Heart left ventricle (tissue), 16 donors: Measurements from ENCODE around the gene CCDC78. TPM values are rescaled to one million over a fixed set of nuclear protein-coding genes. Genes with fewer than 3 reads are reported as not detected.
A peak's percentile ranks its signal among the peaks of the same experiment; 100 is the strongest.

Experiments used
- ATAC-seq, 4 donors: fragments of 200-7000 bp; cut with Tn5 transposase; one replicate each; pipeline ENCODE4 v1.9.1; 2020 to 2022; ENCODE audit warnings: moderate library complexity in 4 of 4, mild to moderate bottlenecking in 3 of 4, moderate number of reproducible peaks in 1 of 4
- DNase-seq, 5 donors: peaks; one replicate each; pipeline ENCODE4 v3.0.0-alpha.2; 2020
- H3K27ac ChIP-seq, 12 donors: fragments of 200-600 bp; sonication (generic) in 4 of 12; one replicate each; pipeline versions ENCODE4 v1.5.0 to v1.8.0; 2016 to 2022; ENCODE audit warnings: mild to moderate bottlenecking in 2 of 12
- H3K27me3 ChIP-seq, 9 donors: fragments of 200-600 bp; sonication (generic) in 2 of 9; one replicate each; pipeline versions ENCODE4 v1.5.1 to v1.8.0; 2016 to 2022; ENCODE audit warnings: mild to moderate bottlenecking in 3 of 9
- H3K36me3 ChIP-seq, 9 donors: fragments of 200-600 bp; sonication (generic) in 2 of 9; one replicate each; pipeline versions ENCODE4 v1.5.0 to v1.8.0; 2018 to 2022; ENCODE audit warnings: mild to moderate bottlenecking in 2 of 9
- H3K4me1 ChIP-seq, 12 donors: fragments of 200-600 bp; sonication (generic) in 4 of 12; one replicate each; pipeline versions ENCODE4 v1.5.0 to v1.8.0; 2016 to 2022; ENCODE audit warnings: mild to moderate bottlenecking in 3 of 12
- H3K4me3 ChIP-seq, 12 donors: fragments of 200-600 bp; sonication (generic) in 4 of 12; one replicate each; pipeline versions ENCODE4 v1.5.0 to v1.8.0; 2017 to 2022; ENCODE audit warnings: mild to moderate bottlenecking in 9 of 12, moderate library complexity in 4 of 12
- H3K9me3 ChIP-seq, 12 donors: fragments of 200-600 bp; sonication (generic) in 4 of 12; one replicate each; pipeline versions ENCODE4 v1.5.0 to v1.8.0; 2016 to 2022; ENCODE audit warnings: mild to moderate bottlenecking in 1 of 12
- CTCF ChIP-seq, 12 donors: fragments of 200-600 bp; sonication (generic) in 4 of 12; IDR thresholded peaks; one replicate each; pipeline versions ENCODE4 v1.5.0 to v1.8.0; 2018 to 2022; ENCODE audit warnings: antibody characterized with exemption in 12 of 12, mild to moderate bottlenecking in 5 of 12
- POLR2A ChIP-seq, 2 donors: fragments of 450-650 bp; IDR thresholded peaks; one replicate each; pipeline ENCODE4 v1.6.1; 2017; ENCODE audit warnings: antibody characterized with exemption in 2 of 2, mild to moderate bottlenecking in 2 of 2, moderate library complexity in 2 of 2
- WGBS, 4 donors: extraction: QIAGEN DNeasy Blood & Tissue Kit in 2 of 4; methylation state at CpG; one replicate each; pipeline versions ENCODE4 v1.1.5 to v1.1.7; 2013 to 2018; 5-methylcytosine and 5-hydroxymethylcytosine counted together
- intact Hi-C, 10 donors: fragments of 100-400 bp; cut with DNase I; formaldehyde crosslinking; loops; one replicate each; pipeline versions ENCODE4 v1.11.1 to v1.14.2; 2022
- polyA plus RNA-seq, 2 donors: library from polyadenylated mRNA; stranded (reverse); fragments of 200-250 nt; gene quantifications; one replicate each; pipeline ENCODE4 v1.2.3, GENCODE V29; 2013
- total RNA-seq, 9 donors: library from RNA; depleted of rRNA in 2 of 9; stranded (reverse); fragments of >200 nt in 2 of 9; fragmentation: NEBNext Ultra II Directional in 3 of 9; extraction: Animal tissue kit (Norgen Biotek cat#: 25700) in 3 of 9; gene quantifications; one replicate each; pipeline versions ENCODE4 v1.1.0 to v1.2.4, GENCODE V29; 2016 to 2023
- donor health status: ischemic (EF 13 %, LVEDD 7.1; RV severe dilation, severe dysfunction).
- donor health status: healthy with polysubstance abuse.
- donor health status: DM: no; HTN: yes; CAD: no.
- donor health status: DM: no; HTN: no; CAD: no.
- donor health status: ischemic (EF 25% LVEDD 6.9; RV normal size, moderate dysfunction).
- donor health status: ischemic (EF 25% LVEDD 5.7; RV mildly dilated, moderate dysfunction).
- donor health status: healthy.
- donor health status: DM: yes; HTN: yes; CAD: no.
- donor health status: ischemic (EF 35%, LVEDD 5.7; RV mildly dilated, moderate dysfunction).
- donor health status: nonischemic (EF 11% LVEDD 7.7; RV severe dilation, severe dysfunction).
- donor health status: DM: yes; HTN: yes; CAD: no.
- donor health status: PGD.
- donor health status: ischemic (EF 29% LVEDD 5.4; RV normal size, mild dysfunction).
- donor health status: nonischemic (EF 23%, LVEDD 6.1; RV moderate dilation, normal function).

CCDC78 gene
- total and polyA plus RNA-seq, 11 donors = 0.35 to 1.3 (median 0.59) TPM; not detected in 3

- TF ChIP-seq CTCF (IDR thresholded peaks at IDR 0.05) (no peak), POLR2A (IDR thresholded peaks at IDR 0.05) (no peak)
- Histone ChIP-seq H3K27me3 (peaks cover 0 to 27% (median 0%) of the 10 kb centered on the region in 9 donors), H3K4me3 (no peak overlapping the region), H3K4me1 (no peaks in the 10 kb centered on the region), H3K9me3 (no peaks in the 10 kb centered on the region), H3K27ac (no peak overlapping the region), H3K36me3 (no peaks in the 10 kb centered on the region)
- intact Hi-C loops = no loop called here
- no peak for ATAC-seq
- peak in 1 of 5 donors; percentile 4 for DNase-seq
- WGBS, 4 donors = 85 to 87% (median 86%) methylated on average over 16 to 38 of the region's 38 CpGs
Observed at GRCh38 chr16:764848-765487, 38.7 kb upstream of the CCDC78 start.

GRCh38 chr16:764184-764750 lies 38.0 kb upstream of the CCDC78 start:
- ATAC-seq (no peak), DNase-seq (no peak)
- Histone ChIP-seq H3K36me3 (no peaks in the 10 kb centered on the region), H3K4me3 (no peak overlapping the region), H3K27ac (no peak overlapping the region), H3K4me1 (no peaks in the 10 kb centered on the region), H3K9me3 (no peaks in the 10 kb centered on the region), H3K27me3 (peaks cover 0 to 20% (median 0%) of the 10 kb centered on the region in 9 donors)
- intact Hi-C loops = no loop called here
- 63 to 69% (median 67%) methylated on average over 19 to 20 of the region's 20 CpGs for WGBS, 4 donors
- TF ChIP-seq CTCF (IDR thresholded peaks at IDR 0.05) (no peak), POLR2A (IDR thresholded peaks at IDR 0.05) (no peak)

- ATAC-seq = no peak
- peaks cover 0 to 17% (median 0%) of the 10 kb centered on the region in 9 donors for H3K27me3 ChIP-seq
- no peak overlapping the region for H3K27ac ChIP-seq
- WGBS, 4 donors = 66 to 74% (median 73%) methylated on average over 8 to 21 of the region's 21 CpGs
- H3K4me1 ChIP-seq = no peaks in the 10 kb centered on the region
- intact Hi-C loops = no loop called here
- peak in 1 of 5 donors; percentile 4 for DNase-seq
- H3K4me3 ChIP-seq = no peak overlapping the region
- no peaks in the 10 kb centered on the region for H3K9me3 ChIP-seq
- no peak for TF ChIP-seq POLR2A (IDR thresholded peaks at IDR 0.05)
- no peak for TF ChIP-seq CTCF (IDR thresholded peaks at IDR 0.05)
- no peaks in the 10 kb centered on the region for H3K36me3 ChIP-seq
Observed at GRCh38 chr16:763369-764183, 37.3 kb upstream of the CCDC78 start.
